Measurements from ENCODE around the gene ANKFN1.

ANKFN1 gene

GRCh38 chr17:56521414-56522141 is 368.3 kb downstream of the ANKFN1 start:
- Histone ChIP-seq H3K36me3 (no peaks in the 10 kb centered on the region), H3K27me3 (no peaks in the 10 kb centered on the region), H3K4me3 (no peak overlapping the region), H3K9me3 (no peaks in the 10 kb centered on the region), H3K4me1 (no peaks in the 10 kb centered on the region), H3K27ac (no peak overlapping the region)
- intact Hi-C loops (cut with DNase I; ENCODE audit: low total_unique reads) = no loop called here
- no peak for DNase-seq
- TF ChIP-seq CTCF (IDR thresholded peaks at IDR 0.05) = no peak

- intact Hi-C loops (cut with DNase I; ENCODE audit: low total_unique reads) = no loop called here
- Histone ChIP-seq H3K4me3 (no peak overlapping the region), H3K27me3 (no peaks in the 10 kb centered on the region), H3K9me3 (no peaks in the 10 kb centered on the region), H3K36me3 (no peaks in the 10 kb centered on the region), H3K4me1 (no peaks in the 10 kb centered on the region), H3K27ac (no peak overlapping the region)
- TF ChIP-seq CTCF (IDR thresholded peaks at IDR 0.05) = no peak
- DNase-seq = no peak
Measured at GRCh38 chr17:56523042-56523441, 369.8 kb downstream of the ANKFN1 start.

GRCh38 chr17:56528696-56529095 is 375.4 kb downstream of the ANKFN1 start:
- no peak for TF ChIP-seq CTCF (IDR thresholded peaks at IDR 0.05)
- H3K36me3 ChIP-seq = no peaks in the 10 kb centered on the region
- H3K9me3 ChIP-seq = no peaks in the 10 kb centered on the region
- H3K4me1 ChIP-seq = no peaks in the 10 kb centered on the region
- no peaks in the 10 kb centered on the region for H3K27me3 ChIP-seq
- DNase-seq = no peak
- intact Hi-C loops (cut with DNase I; ENCODE audit: low total_unique reads) = no loop called here
- H3K4me3 ChIP-seq = no peak overlapping the region
- no peak overlapping the region for H3K27ac ChIP-seq

GRCh38 chr17:56532926-56533325 is 379.7 kb downstream of the ANKFN1 start:
- no peak for DNase-seq
- no peaks in the 10 kb centered on the region for H3K36me3 ChIP-seq
- no peak for TF ChIP-seq CTCF (IDR thresholded peaks at IDR 0.05)
- no peaks in the 10 kb centered on the region for H3K4me1 ChIP-seq
- H3K4me3 ChIP-seq = no peak overlapping the region
- H3K9me3 ChIP-seq = no peaks in the 10 kb centered on the region
- no peaks in the 10 kb centered on the region for H3K27me3 ChIP-seq
- no peak overlapping the region for H3K27ac ChIP-seq
- intact Hi-C loops (cut with DNase I; ENCODE audit: low total_unique reads) = no loop called here

GRCh38 chr17:56536766-56537165 is 383.5 kb downstream of the ANKFN1 start:
- no peak overlapping the region for H3K27ac ChIP-seq
- H3K4me1 ChIP-seq = no peaks in the 10 kb centered on the region
- H3K9me3 ChIP-seq = no peaks in the 10 kb centered on the region
- intact Hi-C loops (cut with DNase I; ENCODE audit: low total_unique reads) = no loop called here
- H3K27me3 ChIP-seq = peaks cover 0 to 3% of the 10 kb centered on the region in 2 donors
- no peak for DNase-seq
- TF ChIP-seq CTCF (IDR thresholded peaks at IDR 0.05) = no peak
- H3K36me3 ChIP-seq = no peaks in the 10 kb centered on the region
- no peak overlapping the region for H3K4me3 ChIP-seq

GRCh38 chr17:56540836-56541235 is 387.6 kb downstream of the ANKFN1 start:
- TF ChIP-seq CTCF (IDR thresholded peaks at IDR 0.05) = no peak
- Histone ChIP-seq H3K4me3 (no peak overlapping the region), H3K27ac (no peak overlapping the region), H3K4me1 (no peaks in the 10 kb centered on the region), H3K9me3 (no peaks in the 10 kb centered on the region), H3K36me3 (no peaks in the 10 kb centered on the region), H3K27me3 (peaks cover 0 to 3% of the 10 kb centered on the region in 2 donors)
- no peak for DNase-seq
- intact Hi-C loops (cut with DNase I; ENCODE audit: low total_unique reads) = no loop called here

Data from tibial artery (tissue), 4 donors.